ENCODE measurements around the gene MDFI. TPM values are rescaled to one million over a fixed set of nuclear protein-coding genes. Genes with fewer than 3 reads are reported as not detected.

The MDFI gene
- total and polyA plus RNA-seq, 9 of the 15 experiments (the other 6 are each of a cell fraction or from before 2014, with no cell fraction given): not detected

- H3K27ac ChIP-seq (ENCODE audit: extremely low read depth, low read depth, low read length): no peak overlapping the region
- peak; percentile 59 for FAIRE-seq
- no peak overlapping the region for H3K4me2 ChIP-seq (ENCODE audit: insufficient read depth, low read length)
These were observed 63.9 kb downstream of the MDFI start for GRCh38 chr6:41702089-41702745.

More at GRCh38 chr6:41702089-41702745, 63.9 kb downstream of the MDFI start:
- Histone ChIP-seq H3K79me2 (ENCODE audit: control insufficient read depth, insufficient read depth, low read length) (no peaks in the 10 kb centered on the region), H3K27me3 (ENCODE audit: control insufficient read depth in 2 of 2, insufficient read depth in 2 of 2, low read length in 2 of 2) (peaks cover 0 to 26% of the 10 kb centered on the region in 2 experiments; a peak in 2 of 5 replicates), H3K9me3 (replicated peaks; ENCODE audit: control insufficient read depth, insufficient read depth, low read depth, low read length) (no peaks in the 10 kb centered on the region), H3K9ac (ENCODE audit: insufficient read depth in 1 of 2, low read depth in 2 of 2, low read length in 2 of 2) (no peak overlapping the region), H3K9me1 (ENCODE audit: control insufficient read depth, insufficient read depth, low read length) (no peaks in the 10 kb centered on the region), H4K20me1 (replicated peaks; ENCODE audit: control insufficient read depth, insufficient read depth, low read length) (peaks cover 12% of the 10 kb centered on the region; the same call in 1 of the 2 replicates), H3K4me1 (replicated peaks in 1 of 2; ENCODE audit: control insufficient read depth in 2 of 2, insufficient read depth in 2 of 2, low read length in 2 of 2) (peaks cover 0 to 6% of the 10 kb centered on the region in 2 experiments; a peak in 2 of 5 replicates), H3K36me3 (ENCODE audit: control insufficient read depth, insufficient read depth, low read length) (no peaks in the 10 kb centered on the region), H2AFZ (ENCODE audit: low read depth, low read length) (no peak overlapping the region), H3K4me3 (no peak overlapping the region)
- WGBS (ENCODE audit: insufficient coverage, low coverage, missing lambda C conversion rate): 26% methylated on average over 10 of the region's 10 CpGs
- in situ Hi-C loops (cut with MboI): no loop called here
- CTCF ChIA-PET (ENCODE audit: low intra/inter-chr PET ratio): no interaction called here
- TF ChIP-seq NFIC (IDR thresholded peaks at IDR 0.05) (no peak), CEBPB (tag; IDR thresholded peaks at IDR 0.05) (no peak), ZNF143 (CRISPR knock-in tag; IDR thresholded peaks at IDR 0.05) (no peak), RBM17 (IDR thresholded peaks at IDR 0.05; ENCODE audit: borderline replicate concordance, low read depth, low read length) (no peak), SRSF9 (IDR thresholded peaks at IDR 0.05; ENCODE audit: borderline replicate concordance, low read depth, low read length) (no peak), ZBTB8A (IDR thresholded peaks at IDR 0.05; ENCODE audit: partially characterized antibody) (no peak), NCOA4 (IDR thresholded peaks at IDR 0.05; ENCODE audit: partially characterized antibody) (no peak), ZNF79 (CRISPR knock-in tag; IDR thresholded peaks at IDR 0.05; ENCODE audit: low read depth) (no peak), ZNF561 (CRISPR knock-in tag; conservative IDR thresholded peaks at IDR 0.05) (no peak), ZNF212 (CRISPR knock-in tag; IDR thresholded peaks at IDR 0.05) (no peak), SLC30A9 (CRISPR knock-in tag; IDR thresholded peaks at IDR 0.05) (no peak), MTA1 (IDR thresholded peaks at IDR 0.05; ENCODE audit: borderline replicate concordance) (no peak), KAT8 (IDR thresholded peaks at IDR 0.05; ENCODE audit: low read depth) (no peak), ZKSCAN3 (CRISPR knock-in tag; IDR thresholded peaks at IDR 0.05) (no peak), DEAF1 (CRISPR knock-in tag; IDR thresholded peaks at IDR 0.05) (no peak)
- POLR2A ChIA-PET: interaction anchor here (0.6 to 1.5 kb wide), 6 partner anchors 10 to 633 kb away, joined by 3 to 6 read pairs (median 3); no protein-coding TSS in a partner anchor
- ATAC-seq (no peak), DNase-seq (ENCODE audit: extremely low read depth in 1 of 4, low spot score in 3 of 4) (peak in 3 of 4 experiments; percentile 36 to 44 (median 39))
- BruUV-seq (replicated peaks): no TSS peak
- intact Hi-C loops (cut with micrococcal nuclease): loop anchor here (10.0 kb wide), 1 partner anchor 343 kb away; no protein-coding TSS in a partner anchor
